GM23248 (cell line): ENCODE measurements around the gene STK4.

Source experiments
- EZH2 ChIP-seq: fragments of 200-600 bp; sonication (generic); IDR thresholded peaks from 2 replicates; pipeline ENCODE4 v1.6.1; 2018; ENCODE audit warnings: antibody characterized with exemption, mild to moderate bottlenecking; ENCODE audit not compliant: insufficient read depth, poor library complexity, severe bottlenecking
- EZH2phosphoT487 ChIP-seq: fragments of 200-600 bp; sonication (generic); IDR thresholded peaks from 2 replicates; pipeline ENCODE4 v1.6.1; 2018; ENCODE audit warnings: antibody characterized with exemption, moderate library complexity, mild to moderate bottlenecking, low read depth; ENCODE audit not compliant: insufficient read depth

DNA sequence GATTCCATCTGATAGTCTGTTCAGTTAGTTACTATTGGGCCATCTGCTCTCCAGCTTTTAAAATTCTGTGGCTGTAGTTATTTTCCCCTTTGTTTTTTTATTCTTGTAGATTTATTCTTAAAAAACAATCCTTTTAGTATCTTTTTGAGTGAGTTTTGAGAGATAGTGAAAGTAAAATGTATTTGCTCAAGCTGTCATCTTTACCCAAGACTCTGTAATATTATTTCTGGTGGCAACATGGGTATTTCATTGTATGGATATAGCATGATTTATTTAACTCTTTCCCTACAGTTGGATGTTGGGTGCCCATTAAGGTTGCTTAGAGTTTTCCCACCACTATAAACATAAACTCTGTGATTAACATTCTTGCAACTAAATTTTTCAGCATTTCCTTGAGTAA lies 24.6 kb downstream of the STK4 start:
- no peak for TF ChIP-seq EZH2
- TF ChIP-seq EZH2phosphoT487: no peak
